SK-N-SH treated with all-trans-retinoic acid at 6 μM for 48 hours (cell line): ENCODE data around the gene INCA1.

Source experiments
- ATAC-seq: fragments of 200-7000 bp; cut with Tn5 transposase; 3 replicates; pipeline ENCODE4 v1.9.1; 2020; ENCODE audit warnings: mild to moderate bottlenecking, moderate library complexity
- ARNTL ChIP-seq: fragments of 450-650 bp; formaldehyde crosslinking; IDR thresholded peaks from 2 replicates; pipeline ENCODE4 v1.5.0; 2020; ENCODE audit warnings: low read depth, mild to moderate bottlenecking, moderate library complexity, borderline replicate concordance
- BACH2 ChIP-seq: fragments of 250-450 bp; sonication (Bioruptor Pico); IDR thresholded peaks from 2 replicates; pipeline ENCODE4 v1.9.0; 2021; ENCODE audit warnings: mild to moderate bottlenecking, borderline replicate concordance
- CSDC2 ChIP-seq: fragments of 250-450 bp; sonication (Bioruptor Pico); IDR thresholded peaks from 2 replicates; pipeline ENCODE4 v1.5.0; 2020; ENCODE audit warnings: mild to moderate bottlenecking, moderate library complexity
- CSRNP3 ChIP-seq: fragments of 250-450 bp; sonication (Bioruptor Pico); IDR thresholded peaks from 2 replicates; pipeline ENCODE4 v1.5.1; 2021; ENCODE audit warnings: mild to moderate bottlenecking, moderate library complexity
- ESRRG ChIP-seq: fragments of 250-450 bp; sonication (Bioruptor Pico); IDR thresholded peaks from 2 replicates; pipeline ENCODE4 v1.6.1; 2021; ENCODE audit warnings: mild to moderate bottlenecking
- GLIS3 ChIP-seq: fragments of 250-450 bp; sonication (Bioruptor Pico); IDR thresholded peaks from 2 replicates; pipeline ENCODE4 v1.5.0; 2020; ENCODE audit warnings: mild to moderate bottlenecking, moderate library complexity
- OSR1 ChIP-seq: fragments of 250-450 bp; sonication (Bioruptor Pico); IDR thresholded peaks from 2 replicates; pipeline ENCODE4 v1.8.0; 2022; ENCODE audit warnings: moderate library complexity, mild to moderate bottlenecking, inconsistent platforms
- PATZ1 ChIP-seq: fragments of 250-450 bp; sonication (Bioruptor Pico); IDR thresholded peaks from 2 replicates; pipeline ENCODE4 v1.8.0; 2020; ENCODE audit warnings: mild to moderate bottlenecking, moderate library complexity, borderline replicate concordance
- PPARA ChIP-seq: fragments of 250-450 bp; sonication (Bioruptor Pico); IDR thresholded peaks from 2 replicates; pipeline ENCODE4 v1.5.0; 2020; ENCODE audit warnings: mild to moderate bottlenecking, borderline replicate concordance
- RARB ChIP-seq: fragments of 250-450 bp; sonication (Bioruptor Pico); IDR thresholded peaks from 2 replicates; pipeline ENCODE4 v1.8.0; 2021; ENCODE audit warnings: mild to moderate bottlenecking, moderate library complexity
- SNAI2 ChIP-seq: fragments of 250-450 bp; sonication (Bioruptor Pico); IDR thresholded peaks from 2 replicates; pipeline ENCODE4 v1.5.0; 2020; ENCODE audit warnings: mild to moderate bottlenecking, moderate library complexity
- TCF4 ChIP-seq: fragments of 250-450 bp; sonication (Bioruptor Pico); IDR thresholded peaks from 2 replicates; pipeline ENCODE4 v1.8.0; 2021; ENCODE audit warnings: mild to moderate bottlenecking, moderate library complexity, borderline replicate concordance
- TOX ChIP-seq: fragments of 250-450 bp; sonication (Bioruptor Pico); IDR thresholded peaks from 2 replicates; pipeline ENCODE4 v1.8.0; 2021; ENCODE audit warnings: mild to moderate bottlenecking, moderate library complexity, borderline replicate concordance
- ZC3H10 ChIP-seq: fragments of 250-450 bp; sonication (Bioruptor Pico); IDR thresholded peaks from 2 replicates; pipeline ENCODE4 v1.5.1; 2021; ENCODE audit warnings: mild to moderate bottlenecking, moderate library complexity
- ZFP3 ChIP-seq: fragments of 250-450 bp; sonication (Bioruptor Pico); IDR thresholded peaks from 2 replicates; pipeline ENCODE4 v1.5.0; 2020; ENCODE audit warnings: mild to moderate bottlenecking, moderate library complexity
- ZFP30 ChIP-seq: fragments of 450-650 bp; formaldehyde crosslinking; IDR thresholded peaks from 2 replicates; pipeline ENCODE4 v1.5.0; 2022; ENCODE audit warnings: mild to moderate bottlenecking, moderate library complexity
- ZNF565 ChIP-seq: fragments of 450-650 bp; formaldehyde crosslinking; conservative IDR thresholded peaks from 2 replicates; pipeline ENCODE4 v1.5.0; 2020; ENCODE audit warnings: low read depth, mild to moderate bottlenecking, moderate library complexity
- ZNF70 ChIP-seq: fragments of 450-650 bp; formaldehyde crosslinking; IDR thresholded peaks from 2 replicates; pipeline ENCODE4 v1.5.0; 2020; ENCODE audit warnings: mild to moderate bottlenecking, moderate library complexity
- ZNF8 ChIP-seq: fragments of 450-650 bp; formaldehyde crosslinking; IDR thresholded peaks from 2 replicates; pipeline ENCODE4 v1.5.0; 2020; ENCODE audit warnings: mild to moderate bottlenecking, moderate library complexity
- TF ChIP-seq, protein P1 (sequence below): fragments of 250-450 bp; sonication (Bioruptor Pico); IDR thresholded peaks from 2 replicates; pipeline ENCODE4 v1.5.1; 2020; ENCODE audit warnings: low read depth, mild to moderate bottlenecking, moderate library complexity
- TF ChIP-seq, protein P2 (sequence below): fragments of 250-450 bp; sonication (Bioruptor Pico); IDR thresholded peaks from 2 replicates; pipeline ENCODE4 v1.5.0; 2020; ENCODE audit warnings: mild to moderate bottlenecking, moderate library complexity

Gene INCA1

DNA sequence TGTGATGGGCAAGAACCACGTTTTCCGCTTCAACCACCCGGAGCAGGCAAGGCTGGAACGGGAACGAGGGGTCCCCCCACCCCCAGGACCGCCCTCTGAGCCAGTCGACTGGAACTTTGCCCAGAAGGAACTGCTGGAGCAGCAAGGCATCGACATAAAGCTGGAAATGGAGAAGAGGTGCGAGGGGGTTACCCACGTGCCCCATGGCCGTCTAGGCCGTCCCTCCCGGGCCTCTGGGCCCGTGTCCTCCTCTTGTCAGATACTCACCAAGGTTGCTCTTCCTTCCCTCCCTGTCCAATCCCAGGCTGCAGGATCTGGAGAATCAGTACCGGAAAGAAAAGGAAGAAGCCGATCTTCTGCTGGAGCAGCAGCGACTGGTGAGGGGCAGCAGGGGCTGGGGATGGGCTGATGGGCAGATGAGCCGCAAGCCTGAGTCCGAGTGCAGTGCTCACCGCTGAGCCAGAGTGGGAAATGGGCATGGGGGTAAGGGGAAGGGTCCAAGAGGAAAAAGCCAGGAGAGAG, 23.2 kb upstream of the INCA1 start:
- TF ChIP-seq TCF4 = no peak
- TF ChIP-seq ZFP3 = no peak

DNA sequence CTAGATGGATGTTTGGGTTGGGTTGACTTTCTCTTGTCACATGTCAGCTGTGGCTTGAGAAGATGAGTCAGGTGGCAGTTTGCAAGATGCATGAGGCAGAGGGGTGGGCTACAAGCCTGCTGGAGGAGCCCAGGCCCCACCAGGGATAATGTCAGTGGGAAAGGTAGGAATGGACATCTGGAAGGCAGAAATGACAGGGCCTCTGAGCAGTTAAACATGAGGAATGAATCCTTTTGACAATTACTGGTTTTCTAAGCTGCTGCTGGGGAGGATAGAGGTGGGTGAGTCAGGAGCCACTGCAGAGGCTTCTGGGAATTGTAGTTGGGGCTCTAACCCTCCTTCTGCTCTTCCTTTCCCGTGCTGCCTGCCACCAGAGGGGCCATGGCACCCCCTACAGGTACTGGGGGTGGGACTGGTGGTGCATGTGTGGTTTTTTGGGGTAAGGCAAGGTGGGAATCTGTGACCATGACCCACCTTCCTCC, 22.2 kb upstream of the INCA1 start:
- peak; percentile 59 for ATAC-seq
- TF ChIP-seq PPARA = no peak
- no peak for TF ChIP-seq ESRRG (CRISPR knock-in tag)
- TF ChIP-seq RARB (CRISPR knock-in tag) = no peak
- no peak for TF ChIP-seq ZFP3
- TF ChIP-seq CSDC2 = no peak
- no peak for TF ChIP-seq OSR1
- TF ChIP-seq ZNF8 (CRISPR knock-in tag) = no peak
- no peak for TF ChIP-seq ARNTL (CRISPR knock-in tag)
- TF ChIP-seq TOX (CRISPR knock-in tag) = no peak

More for the DNA sequence above, 23.2 kb upstream of the INCA1 start:
- ATAC-seq = no peak

- no peak for ATAC-seq
- no peak for TF ChIP-seq CSRNP3 (CRISPR knock-in tag)
- no peak for TF ChIP-seq ZNF70 (CRISPR knock-in tag)
- TF ChIP-seq ZNF565 = no peak
- no peak for TF ChIP-seq CSDC2
- TF ChIP-seq PPARA = no peak
- no peak for TF ChIP-seq TOX (CRISPR knock-in tag)
- TF ChIP-seq BACH2 (CRISPR knock-in tag) = no peak
- no peak for TF ChIP-seq GLIS3 (CRISPR knock-in tag)
- no peak for TF ChIP-seq ZFP30 (CRISPR knock-in tag)
- no peak for TF ChIP-seq ARNTL (CRISPR knock-in tag)
- no peak for TF ChIP-seq PATZ1 (CRISPR knock-in tag)
- no peak for TF ChIP-seq OSR1
- TF ChIP-seq SNAI2 (CRISPR knock-in tag) = no peak
- TF ChIP-seq ZC3H10 (CRISPR knock-in tag) = no peak
- TF ChIP-seq ZFP3 = no peak
Observed at GRCh38 chr17:5014357-5014756, 17.0 kb upstream of the INCA1 start.

GRCh38 chr17:5011928-5012327, 14.6 kb upstream of the INCA1 start:
- no peak for TF ChIP-seq TOX (CRISPR knock-in tag)
- TF ChIP-seq ZNF565 = no peak
- no peak for TF ChIP-seq ZNF8 (CRISPR knock-in tag)
- TF ChIP-seq ZFP30 (CRISPR knock-in tag) = no peak
- TF ChIP-seq, protein P1, sequence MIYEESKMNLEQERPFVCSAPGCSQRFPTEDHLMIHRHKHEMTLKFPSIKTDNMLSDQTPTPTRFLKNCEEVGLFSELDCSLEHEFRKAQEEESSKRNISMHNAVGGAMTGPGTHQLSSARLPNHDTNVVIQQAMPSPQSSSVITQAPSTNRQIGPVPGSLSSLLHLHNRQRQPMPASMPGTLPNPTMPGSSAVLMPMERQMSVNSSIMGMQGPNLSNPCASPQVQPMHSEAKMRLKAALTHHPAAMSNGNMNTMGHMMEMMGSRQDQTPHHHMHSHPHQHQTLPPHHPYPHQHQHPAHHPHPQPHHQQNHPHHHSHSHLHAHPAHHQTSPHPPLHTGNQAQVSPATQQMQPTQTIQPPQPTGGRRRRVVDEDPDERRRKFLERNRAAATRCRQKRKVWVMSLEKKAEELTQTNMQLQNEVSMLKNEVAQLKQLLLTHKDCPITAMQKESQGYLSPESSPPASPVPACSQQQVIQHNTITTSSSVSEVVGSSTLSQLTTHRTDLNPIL = no peak
- TF ChIP-seq ZNF70 (CRISPR knock-in tag) = no peak
- no peak for TF ChIP-seq ZC3H10 (CRISPR knock-in tag)
- TF ChIP-seq PPARA = no peak
- TF ChIP-seq, protein P2, sequence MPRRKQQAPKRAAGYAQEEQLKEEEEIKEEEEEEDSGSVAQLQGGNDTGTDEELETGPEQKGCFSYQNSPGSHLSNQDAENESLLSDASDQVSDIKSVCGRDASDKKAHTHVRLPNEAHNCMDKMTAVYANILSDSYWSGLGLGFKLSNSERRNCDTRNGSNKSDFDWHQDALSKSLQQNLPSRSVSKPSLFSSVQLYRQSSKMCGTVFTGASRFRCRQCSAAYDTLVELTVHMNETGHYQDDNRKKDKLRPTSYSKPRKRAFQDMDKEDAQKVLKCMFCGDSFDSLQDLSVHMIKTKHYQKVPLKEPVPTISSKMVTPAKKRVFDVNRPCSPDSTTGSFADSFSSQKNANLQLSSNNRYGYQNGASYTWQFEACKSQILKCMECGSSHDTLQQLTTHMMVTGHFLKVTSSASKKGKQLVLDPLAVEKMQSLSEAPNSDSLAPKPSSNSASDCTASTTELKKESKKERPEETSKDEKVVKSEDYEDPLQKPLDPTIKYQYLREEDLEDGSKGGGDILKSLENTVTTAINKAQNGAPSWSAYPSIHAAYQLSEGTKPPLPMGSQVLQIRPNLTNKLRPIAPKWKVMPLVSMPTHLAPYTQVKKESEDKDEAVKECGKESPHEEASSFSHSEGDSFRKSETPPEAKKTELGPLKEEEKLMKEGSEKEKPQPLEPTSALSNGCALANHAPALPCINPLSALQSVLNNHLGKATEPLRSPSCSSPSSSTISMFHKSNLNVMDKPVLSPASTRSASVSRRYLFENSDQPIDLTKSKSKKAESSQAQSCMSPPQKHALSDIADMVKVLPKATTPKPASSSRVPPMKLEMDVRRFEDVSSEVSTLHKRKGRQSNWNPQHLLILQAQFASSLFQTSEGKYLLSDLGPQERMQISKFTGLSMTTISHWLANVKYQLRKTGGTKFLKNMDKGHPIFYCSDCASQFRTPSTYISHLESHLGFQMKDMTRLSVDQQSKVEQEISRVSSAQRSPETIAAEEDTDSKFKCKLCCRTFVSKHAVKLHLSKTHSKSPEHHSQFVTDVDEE (CRISPR knock-in tag) = no peak
- no peak for TF ChIP-seq CSRNP3 (CRISPR knock-in tag)
- no peak for TF ChIP-seq OSR1
- no peak for TF ChIP-seq TCF4
- TF ChIP-seq ARNTL (CRISPR knock-in tag) = no peak
- TF ChIP-seq ESRRG (CRISPR knock-in tag) = no peak
- TF ChIP-seq ZFP3 = no peak
- peak; percentile 48; the same call in 2 of the 3 replicates for ATAC-seq
